H54 (cell line): ENCODE data around the gene PLEKHA7.
"Not testable (repeated sequence)": the region's sequence is repeated elsewhere in the genome, so short reads cannot be mapped to it uniquely, and the experiment has no call there.

Source experiments
- DNase-seq: peaks from one replicate; pipeline ENCODE4 v3.0.0; 2011; ENCODE audit warnings: low spot score, mixed read lengths; ENCODE audit not compliant: insufficient read length
- FAIRE-seq: peaks from 3 replicates; lab custom pipeline; 2011; peaks lifted over from hg19 to GRCh38; lab: Jason Lieb, UNC
- POLR2A ChIP-seq: IDR thresholded peaks from 2 replicates; pipeline ENCODE4 v1.6.1; 2011; ENCODE audit warnings: low read depth, mild to moderate bottlenecking, low read length

Gene PLEKHA7

GRCh38 chr11:16979703-16980622 lies 34.3 kb downstream of the PLEKHA7 start:
- FAIRE-seq (no peak), DNase-seq (no peak)
- no peak for TF ChIP-seq POLR2A

GRCh38 chr11:16977994-16978315 lies 36.3 kb downstream of the PLEKHA7 start:
- DNase-seq (no peak), FAIRE-seq (no peak)
- no peak for TF ChIP-seq POLR2A

DNA sequence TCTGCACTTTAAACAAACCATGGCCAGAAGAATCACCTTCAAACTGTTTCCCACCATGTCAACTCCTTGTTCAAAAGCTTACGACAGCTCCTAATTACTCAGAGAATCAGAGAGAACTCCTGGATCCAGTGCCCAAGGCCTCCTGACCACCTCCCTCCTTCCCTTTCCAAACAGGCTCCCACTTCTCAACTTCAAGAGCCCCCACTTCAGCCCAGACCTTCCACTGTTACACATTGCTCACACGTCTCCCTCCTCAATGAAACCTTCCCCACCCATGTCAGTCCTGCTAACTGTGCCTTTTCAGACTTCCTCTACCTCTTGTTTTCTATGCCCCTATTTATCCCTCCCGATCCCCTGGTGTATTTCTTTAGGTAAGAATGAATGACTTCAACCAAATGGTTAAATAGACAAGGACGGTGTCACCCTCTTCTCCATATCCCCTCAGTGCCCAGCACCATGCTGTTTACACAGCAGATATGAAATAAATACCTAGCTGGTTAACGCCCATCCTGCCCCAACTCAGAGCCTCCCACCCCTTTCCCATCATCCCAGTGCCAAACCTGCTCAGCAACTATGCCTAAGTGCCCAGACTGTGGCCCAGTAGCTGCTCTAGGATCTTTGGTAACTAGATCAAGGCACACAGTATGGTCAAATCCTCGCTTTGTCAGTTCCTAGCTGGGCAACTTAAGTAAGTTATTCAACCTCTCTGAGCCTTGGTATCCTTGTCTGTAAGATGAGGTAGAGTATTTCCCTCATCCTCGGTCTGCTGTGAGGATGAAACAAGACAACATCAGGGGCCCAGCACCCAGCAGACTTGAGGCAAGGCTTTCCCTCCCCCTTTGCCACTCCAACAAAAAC lies 36.8 kb downstream of the PLEKHA7 start:
- FAIRE-seq, result no peak
- no peak for TF ChIP-seq POLR2A

DNA sequence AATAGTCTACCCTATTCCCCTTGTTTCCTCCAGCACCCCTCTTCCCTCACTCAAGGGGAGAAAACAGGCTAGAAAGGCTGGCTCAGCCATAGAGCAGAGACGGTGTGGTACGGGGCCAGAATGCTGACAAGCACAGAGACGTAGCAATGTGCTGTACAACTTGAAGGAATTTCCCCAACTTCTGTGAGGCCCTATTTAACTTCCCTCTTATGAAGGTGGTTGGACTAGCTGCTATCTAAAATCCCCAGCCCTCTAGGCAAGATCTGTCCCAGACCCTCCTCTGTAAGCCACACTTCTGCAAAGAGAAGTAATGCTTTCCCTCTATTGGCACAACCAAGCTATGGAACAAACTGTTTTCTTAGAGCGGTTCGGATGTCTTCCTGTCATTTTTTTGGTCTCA lies 37.8 kb downstream of the PLEKHA7 start:
- no peak for FAIRE-seq
- no peak for DNase-seq
- no peak for TF ChIP-seq POLR2A

More for the DNA sequence above, 36.8 kb downstream of the PLEKHA7 start:
- DNase-seq, result no peak

- DNase-seq (no peak), FAIRE-seq (no peak)
- no peak for TF ChIP-seq POLR2A
These were observed 38.3 kb downstream of the PLEKHA7 start for GRCh38 chr11:16975906-16976305.

- FAIRE-seq, result no peak
- no peak for DNase-seq
- TF ChIP-seq POLR2A, result no peak
These were observed 40.8 kb downstream of the PLEKHA7 start for GRCh38 chr11:16973338-16973964.

GRCh38 chr11:16969010-16969999 lies 44.9 kb downstream of the PLEKHA7 start:
- FAIRE-seq, result no peak
- no peak for DNase-seq
- no peak for TF ChIP-seq POLR2A

GRCh38 chr11:16968196-16968595 lies 46.0 kb downstream of the PLEKHA7 start:
- FAIRE-seq, result no peak
- no peak for TF ChIP-seq POLR2A
- no peak for DNase-seq

DNA sequence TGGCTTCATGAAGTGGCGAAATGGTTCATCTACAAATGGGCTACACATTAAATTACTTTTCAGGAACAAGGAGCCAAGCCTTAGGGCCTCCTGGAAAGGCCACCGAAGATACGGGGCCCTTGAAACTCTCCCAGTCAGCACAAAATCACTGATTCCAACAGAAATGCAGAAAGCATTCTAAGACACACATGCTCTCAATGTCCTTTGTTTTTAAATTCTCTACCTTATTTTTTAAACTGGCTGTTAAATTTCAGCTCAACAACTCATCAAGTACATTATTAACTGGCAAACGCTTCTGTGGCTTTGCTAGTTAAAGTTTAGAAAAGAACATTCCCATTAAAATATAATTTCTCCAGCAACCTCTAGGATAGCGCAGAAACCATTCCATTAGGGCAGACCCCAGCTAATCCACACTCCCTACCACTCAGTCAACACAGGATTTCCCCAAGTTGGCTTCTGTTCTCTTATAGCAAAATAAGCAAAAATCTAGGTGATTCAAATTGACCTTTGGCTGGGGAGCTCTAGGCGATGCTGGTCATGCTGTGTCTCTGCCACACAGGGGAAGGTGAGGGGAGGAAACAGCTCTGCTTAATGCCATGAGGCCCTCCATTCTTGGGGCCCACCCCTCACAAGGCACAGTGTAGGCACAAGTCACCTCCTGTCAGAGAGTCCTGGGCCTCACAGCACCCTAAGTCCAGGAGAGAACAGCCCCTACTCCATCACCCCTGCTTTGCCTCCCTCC lies 47.1 kb downstream of the PLEKHA7 start:
- no peak for TF ChIP-seq POLR2A
- DNase-seq (no peak), FAIRE-seq (no peak)

- DNase-seq (no peak), FAIRE-seq (no peak)
- TF ChIP-seq POLR2A, result no peak
These were observed 49.7 kb downstream of the PLEKHA7 start for GRCh38 chr11:16964501-16964900.

- TF ChIP-seq POLR2A, result no peak
- no peak for FAIRE-seq
- no peak for DNase-seq
These were observed 50.8 kb downstream of the PLEKHA7 start for GRCh38 chr11:16963316-16963876.

- not testable (repeated sequence) for FAIRE-seq, DNase-seq
These were observed 51.6 kb downstream of the PLEKHA7 start for GRCh38 chr11:16962589-16962988.
